Activated naive CD4-positive, alpha-beta T cell treated with anti-CD3 and anti-CD28 coated beads for 36 hours (primary cell): ENCODE measurements around the gene MT1A. TPM values are rescaled to one million over a fixed set of nuclear protein-coding genes. Genes with fewer than 3 reads are reported as not detected.
"Not testable (repeated sequence)": the region's sequence is repeated elsewhere in the genome, so short reads cannot be mapped to it uniquely, and the experiment has no call there.

Source experiments
- CTCF ChIA-PET: fragments of 350-600 bp; sonication (Branson Sonifier 250); formaldehyde crosslinking; loops from one replicate; lab custom pipeline; 2021; ENCODE audit warnings: antibody characterized with exemption; lab: Charles Lee
- DNase-seq: peaks from one replicate; pipeline ENCODE4 v3.0.0-alpha.2; 2020
- H3K27ac Mint-ChIP-seq: one replicate; pipeline ENCODE4 v1.8.0; 2021; ENCODE audit warnings: mild to moderate bottlenecking, mixed read lengths
- H3K27me3 Mint-ChIP-seq: one replicate; pipeline ENCODE4 v1.8.0; 2021; ENCODE audit warnings: low read depth, mixed read lengths
- H3K36me3 Mint-ChIP-seq: one replicate; pipeline ENCODE4 v1.8.0; 2021; ENCODE audit warnings: low read depth, mixed read lengths
- H3K4me1 Mint-ChIP-seq: one replicate; pipeline ENCODE4 v1.8.0; 2021; ENCODE audit warnings: low read depth, mixed read lengths
- H3K4me3 Mint-ChIP-seq: one replicate; pipeline ENCODE4 v1.8.0; 2021; ENCODE audit warnings: mild to moderate bottlenecking, moderate library complexity, mixed read lengths
- H3K9me3 Mint-ChIP-seq: one replicate; pipeline ENCODE4 v1.8.0; 2021; ENCODE audit warnings: mixed read lengths
- intact Hi-C: fragments of 100-400 bp; cut with micrococcal nuclease; formaldehyde crosslinking; loops from one replicate; pipeline ENCODE4 v1.15.1; 2023
- total RNA-seq, 2 experiments: library from RNA; stranded (reverse); gene quantifications; one replicate each; pipeline ENCODE4 v1.2.3, GENCODE V29; 2021

Gene MT1A
- total RNA-seq, 2 experiments from 2014 or later: not detected

GRCh38 chr16:56611281-56611833, 27.1 kb upstream of the MT1A start:
- H3K27ac Mint-ChIP-seq: peak overlapping the region; percentile 88
- H3K9me3 Mint-ChIP-seq: no peaks in the 10 kb centered on the region
- peaks cover 78% of the 10 kb centered on the region for H3K4me1 Mint-ChIP-seq
- peaks cover under 1% of the 10 kb centered on the region for H3K27me3 Mint-ChIP-seq
- intact Hi-C loops: loop anchor here (5.0 kb wide), 4 partner anchors 321 to 926 kb away; partner anchors contain the start of genes CCDC102A, HERPUD1 and NLRC5
- no peaks in the 10 kb centered on the region for H3K36me3 Mint-ChIP-seq
- CTCF ChIA-PET: interaction anchor here (0.7 to 3.5 kb wide), 3 partner anchors 11 to 576 kb away, joined by 3 to 12 read pairs (median 5); no protein-coding TSS in a partner anchor
- no peak for DNase-seq
- H3K4me3 Mint-ChIP-seq: no peak overlapping the region

- no peaks in the 10 kb centered on the region for H3K36me3 Mint-ChIP-seq
- no peak for DNase-seq
- CTCF ChIA-PET: interaction anchor here (3.5 kb wide), 1 partner anchor 88 kb away, joined by 12 read pairs; no protein-coding TSS in a partner anchor
- H3K4me3 Mint-ChIP-seq: no peak overlapping the region
- H3K27me3 Mint-ChIP-seq: peaks cover 16% of the 10 kb centered on the region
- H3K4me1 Mint-ChIP-seq: peaks cover 68% of the 10 kb centered on the region
- peak overlapping the region; percentile 73 for H3K27ac Mint-ChIP-seq
- intact Hi-C loops: loop anchor here (1.0 to 5.0 kb wide), 7 partner anchors 12 to 989 kb away; partner anchors contain the start of genes CCDC102A, HERPUD1, MT1E and NLRC5
- no peaks in the 10 kb centered on the region for H3K9me3 Mint-ChIP-seq
Measured at GRCh38 chr16:56613706-56614105, 24.8 kb upstream of the MT1A start.

DNA sequence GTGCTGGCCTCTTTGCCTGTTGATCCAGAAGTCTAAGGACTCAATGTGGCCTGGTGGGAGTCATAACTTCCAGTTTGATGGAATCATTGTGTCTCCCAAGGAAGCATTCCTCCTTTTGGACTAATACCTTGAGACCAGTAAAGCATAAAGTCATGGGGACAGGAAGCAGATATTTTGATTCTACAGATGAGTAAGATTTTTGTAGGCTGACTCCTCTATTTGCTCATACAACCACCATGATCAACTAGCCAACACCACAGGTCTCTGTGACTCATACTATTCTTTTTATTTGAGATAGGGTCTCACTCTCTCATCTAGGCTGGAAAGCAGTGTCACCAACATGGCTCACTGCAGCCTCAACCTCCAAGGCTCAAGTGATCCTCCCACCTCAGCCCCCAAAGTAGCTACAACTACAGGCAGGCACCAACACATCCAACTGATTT, 23.9 kb upstream of the MT1A start:
- H3K27me3 Mint-ChIP-seq: peaks cover 20% of the 10 kb centered on the region
- intact Hi-C loops: loop anchor here (1.0 to 5.0 kb wide), 7 partner anchors 11 to 988 kb away; partner anchors contain the start of genes CCDC102A, HERPUD1, MT1E and NLRC5
- DNase-seq: peak; percentile 58
- H3K4me1 Mint-ChIP-seq: peaks cover 59% of the 10 kb centered on the region
- CTCF ChIA-PET: interaction anchor here (1.3 to 1.4 kb wide), 2 partner anchors 11 to 34 kb away, joined by 3 to 4 read pairs; no protein-coding TSS in a partner anchor
- H3K4me3 Mint-ChIP-seq: no peak overlapping the region
- H3K36me3 Mint-ChIP-seq: no peaks in the 10 kb centered on the region
- no peaks in the 10 kb centered on the region for H3K9me3 Mint-ChIP-seq
- no peak overlapping the region for H3K27ac Mint-ChIP-seq

- CTCF ChIA-PET: interaction anchor here (1.3 to 1.4 kb wide), 2 partner anchors 12 to 35 kb away, joined by 3 to 4 read pairs; no protein-coding TSS in a partner anchor
- intact Hi-C loops: loop anchor here (2.0 kb wide), 1 partner anchor 987 kb away; no protein-coding TSS in a partner anchor
- Mint-ChIP-seq H3K4me3 (no peak overlapping the region), H3K36me3 (no peaks in the 10 kb centered on the region), H3K27me3 (peaks cover 20% of the 10 kb centered on the region), H3K4me1 (peaks cover 52% of the 10 kb centered on the region), H3K27ac (no peak overlapping the region), H3K9me3 (no peaks in the 10 kb centered on the region)
- DNase-seq: no peak
Measured at GRCh38 chr16:56615353-56615752, 23.1 kb upstream of the MT1A start.

GRCh38 chr16:56616608-56617211, 21.8 kb upstream of the MT1A start:
- no peak overlapping the region for H3K27ac Mint-ChIP-seq
- H3K4me1 Mint-ChIP-seq: peaks cover 38% of the 10 kb centered on the region
- no peak for DNase-seq
- H3K4me3 Mint-ChIP-seq: peak overlapping the region; percentile 38
- H3K36me3 Mint-ChIP-seq: no peaks in the 10 kb centered on the region
- intact Hi-C loops: no loop called here
- CTCF ChIA-PET: interaction anchor here (0.6 kb wide), 1 partner anchor 1155 kb away, joined by 3 read pairs; no protein-coding TSS in a partner anchor
- no peaks in the 10 kb centered on the region for H3K9me3 Mint-ChIP-seq
- H3K27me3 Mint-ChIP-seq: peaks cover 20% of the 10 kb centered on the region

DNA sequence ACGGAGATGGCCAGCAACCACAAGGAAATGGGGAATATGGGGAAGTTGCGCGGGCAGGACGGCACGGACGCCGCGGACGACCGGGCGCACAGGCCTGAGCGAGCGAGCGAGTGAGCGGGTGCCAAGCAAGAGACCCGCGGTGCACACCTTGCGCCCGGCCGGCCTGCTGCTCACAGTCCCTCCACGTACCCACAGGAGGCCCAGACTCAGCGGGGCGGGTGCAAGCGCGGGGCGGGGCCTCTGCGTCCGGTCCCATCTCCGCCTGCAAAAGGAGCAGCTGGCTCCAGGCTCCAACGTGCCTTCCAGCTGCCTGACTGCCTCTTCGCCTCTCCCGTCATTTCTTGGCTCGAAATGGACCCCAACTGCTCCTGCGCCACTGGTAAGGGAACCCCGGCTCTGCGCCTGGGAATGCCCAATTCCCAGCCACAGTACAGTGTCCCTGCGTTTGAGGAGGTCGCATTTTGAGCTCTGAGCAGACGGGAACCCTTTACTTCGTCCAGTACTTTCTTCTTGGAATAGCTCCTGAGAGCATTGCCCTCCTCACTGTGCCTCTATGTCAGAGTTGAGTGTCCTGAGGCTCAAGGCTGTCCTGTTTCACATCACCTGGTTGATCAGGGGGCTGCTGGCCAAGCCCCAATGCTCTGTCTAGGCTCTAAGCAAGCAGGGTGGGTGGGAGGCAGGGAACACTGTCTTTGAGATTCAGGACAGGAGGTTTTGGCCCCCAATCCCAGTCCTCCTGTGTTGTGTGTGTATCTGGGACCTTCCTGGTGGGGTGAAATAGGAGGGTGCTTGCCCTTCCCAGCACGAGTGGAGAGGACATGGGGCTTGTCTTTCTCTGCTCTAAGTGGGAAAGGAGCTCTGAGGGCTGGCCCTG, 21.0 kb upstream of the MT1A start:
- H3K27me3 Mint-ChIP-seq: peaks cover 20% of the 10 kb centered on the region
- H3K4me1 Mint-ChIP-seq: peaks cover 34% of the 10 kb centered on the region
- peak overlapping the region; percentile 38 for H3K4me3 Mint-ChIP-seq
- H3K27ac Mint-ChIP-seq: no peak overlapping the region
- intact Hi-C loops: no loop called here
- no peaks in the 10 kb centered on the region for H3K9me3 Mint-ChIP-seq
- CTCF ChIA-PET: interaction anchor here (1.0 kb wide), 1 partner anchor 84 kb away, joined by 3 read pairs; no protein-coding TSS in a partner anchor
- DNase-seq: peak; percentile 71
- no peaks in the 10 kb centered on the region for H3K36me3 Mint-ChIP-seq

DNA sequence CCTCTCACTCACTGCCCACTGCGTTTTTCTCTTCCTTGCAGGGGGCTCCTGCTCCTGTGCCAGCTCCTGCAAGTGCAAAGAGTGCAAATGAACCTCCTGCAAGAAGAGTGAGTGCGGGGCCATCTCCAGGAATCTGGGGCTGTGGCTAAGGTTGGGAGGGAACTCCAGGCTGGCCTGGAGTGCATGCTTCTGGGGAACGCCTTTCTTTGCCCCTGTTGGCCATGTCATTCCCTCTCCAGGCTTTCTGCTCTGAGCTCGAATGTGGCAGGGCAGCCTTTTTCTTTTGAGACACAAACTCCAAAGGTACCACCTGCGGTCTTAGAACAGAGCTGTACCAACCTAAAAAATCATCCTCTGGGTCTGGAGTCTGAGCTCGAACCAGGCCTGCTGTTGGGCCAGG, 20.3 kb upstream of the MT1A start:
- DNase-seq: no peak
- H3K4me1 Mint-ChIP-seq: peaks cover 30% of the 10 kb centered on the region
- no peak overlapping the region for H3K27ac Mint-ChIP-seq
- no peak overlapping the region for H3K4me3 Mint-ChIP-seq
- CTCF ChIA-PET: interaction anchor here (1.0 kb wide), 1 partner anchor 84 kb away, joined by 3 read pairs; no protein-coding TSS in a partner anchor
- H3K27me3 Mint-ChIP-seq: peaks cover 20% of the 10 kb centered on the region
- no peaks in the 10 kb centered on the region for H3K36me3 Mint-ChIP-seq
- H3K9me3 Mint-ChIP-seq: no peaks in the 10 kb centered on the region
- intact Hi-C loops: no loop called here

DNA sequence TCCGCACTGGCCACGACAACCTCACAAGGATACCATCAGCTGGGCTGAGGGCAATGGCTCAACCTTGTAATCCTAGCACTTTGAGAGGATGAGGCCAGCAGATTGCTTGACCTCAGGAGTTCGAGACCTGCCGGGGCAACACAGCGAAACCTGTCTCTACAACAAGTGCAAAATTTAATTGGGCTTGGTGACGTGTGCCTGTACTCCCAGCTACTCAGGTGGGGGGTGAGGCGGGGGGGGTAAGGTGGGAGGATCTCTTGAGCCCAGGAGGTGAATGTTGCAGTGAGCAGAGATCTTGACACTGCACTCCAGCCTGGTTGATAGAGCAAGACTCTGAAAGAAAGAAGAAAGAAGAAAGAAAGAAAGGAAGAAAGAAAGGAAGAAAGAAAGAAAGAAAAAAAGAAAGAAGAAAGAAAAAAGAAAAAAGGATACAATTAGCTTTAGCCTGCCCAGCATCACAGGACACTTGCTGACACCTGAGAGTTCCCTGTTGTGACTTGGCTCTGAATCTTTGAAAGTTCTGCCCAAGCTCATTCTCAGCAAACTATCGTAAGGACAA, 18.0 kb upstream of the MT1A start:
- no peak for DNase-seq
- Mint-ChIP-seq H3K36me3 (no peaks in the 10 kb centered on the region), H3K9me3 (no peaks in the 10 kb centered on the region), H3K4me3 (no peak overlapping the region), H3K27ac (no peak overlapping the region), H3K4me1 (peaks cover 15% of the 10 kb centered on the region), H3K27me3 (peaks cover 28% of the 10 kb centered on the region)
- intact Hi-C loops: no loop called here
- CTCF ChIA-PET: no interaction called here

DNA sequence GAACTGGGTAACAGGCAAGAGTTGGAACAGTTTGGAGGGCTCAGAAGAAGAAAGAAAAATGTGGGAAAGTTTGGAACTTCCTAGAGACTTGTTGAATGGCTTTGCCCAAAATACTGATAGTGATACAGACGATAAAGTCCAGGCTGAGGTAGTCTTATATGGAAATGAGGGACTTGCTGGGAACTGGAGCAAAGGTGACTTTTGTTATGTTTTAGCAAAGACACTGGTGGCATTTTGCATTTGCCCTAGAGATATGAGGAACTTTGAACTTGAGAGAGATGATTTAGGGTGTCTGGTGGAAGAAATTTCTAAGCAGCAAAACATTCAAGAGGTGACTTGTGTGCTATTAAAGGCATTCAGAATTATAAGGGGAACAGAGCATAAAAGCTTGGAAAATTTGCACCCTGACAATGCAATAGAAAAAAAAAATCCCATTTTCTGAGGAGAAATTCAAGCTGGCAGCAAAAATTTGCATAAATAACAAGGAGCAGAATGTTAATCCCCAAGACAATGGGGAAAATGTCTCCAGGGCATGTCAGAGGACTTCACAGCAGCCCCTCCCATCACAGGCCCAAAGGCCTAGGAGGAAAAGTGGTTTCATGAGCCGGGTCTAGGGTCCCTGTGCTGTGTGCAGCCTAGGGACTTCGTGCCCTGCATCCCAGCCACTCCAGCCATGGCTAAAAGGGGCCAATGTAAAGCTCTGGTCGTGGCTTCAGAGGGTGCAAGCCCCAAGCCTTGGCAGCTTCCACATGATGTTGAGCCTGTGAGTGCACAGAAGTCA, 16.6 kb upstream of the MT1A start:
- H3K4me3 Mint-ChIP-seq, CTCF ChIA-PET, DNase-seq, H3K36me3 Mint-ChIP-seq, H3K27ac Mint-ChIP-seq, intact Hi-C loops, H3K9me3 Mint-ChIP-seq: not testable (repeated sequence)
- peaks cover 19% of the 10 kb centered on the region for H3K4me1 Mint-ChIP-seq
- H3K27me3 Mint-ChIP-seq: peaks cover 34% of the 10 kb centered on the region

- peaks cover 30% of the 10 kb centered on the region for H3K27me3 Mint-ChIP-seq
- H3K4me1 Mint-ChIP-seq: peaks cover 14% of the 10 kb centered on the region
- CTCF ChIA-PET: interaction anchor here (1.3 to 1.5 kb wide), 2 partner anchors 19 to 79 kb away, joined by 6 to 7 read pairs; no protein-coding TSS in a partner anchor
- H3K36me3 Mint-ChIP-seq, intact Hi-C loops, H3K27ac Mint-ChIP-seq, DNase-seq, H3K9me3 Mint-ChIP-seq, H3K4me3 Mint-ChIP-seq: not testable (repeated sequence)
Measured at GRCh38 chr16:56623184-56623583, 15.3 kb upstream of the MT1A start.

DNA sequence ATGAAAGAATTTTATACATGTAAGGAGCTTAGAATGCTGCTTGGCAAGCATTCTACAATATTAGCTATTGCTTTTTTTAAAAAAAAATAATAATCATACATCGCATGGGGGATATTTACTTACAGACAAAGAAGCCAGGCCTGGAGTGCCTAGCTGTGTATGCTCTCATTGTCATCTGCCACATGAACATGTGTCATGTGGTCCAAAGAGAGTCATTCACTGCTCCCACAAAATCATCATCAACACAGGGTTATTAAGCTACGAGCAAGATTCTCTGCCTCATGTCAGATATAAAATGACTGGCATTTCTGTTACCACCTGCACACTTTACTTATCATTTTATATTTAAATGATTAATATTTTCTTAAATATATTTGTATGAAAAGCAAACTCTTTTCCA, 14.8 kb upstream of the MT1A start:
- no peaks in the 10 kb centered on the region for H3K9me3 Mint-ChIP-seq
- H3K4me1 Mint-ChIP-seq: peaks cover 14% of the 10 kb centered on the region
- CTCF ChIA-PET: interaction anchor here (1.3 to 1.5 kb wide), 2 partner anchors 20 to 78 kb away, joined by 6 to 7 read pairs; no protein-coding TSS in a partner anchor
- no peak for DNase-seq
- no peaks in the 10 kb centered on the region for H3K36me3 Mint-ChIP-seq
- no peak overlapping the region for H3K27ac Mint-ChIP-seq
- peaks cover 28% of the 10 kb centered on the region for H3K27me3 Mint-ChIP-seq
- intact Hi-C loops: loop anchor here (2.0 kb wide), 1 partner anchor 19 kb away; no protein-coding TSS in a partner anchor
- H3K4me3 Mint-ChIP-seq: no peak overlapping the region
